C4-2B (cell line): ENCODE measurements around the gene SLC39A8.

Experiments
- ZFX ChIP-seq: fragments of 450-650 bp; IDR thresholded peaks from 2 replicates; pipeline ENCODE4 v1.6.1; 2017
- TF ChIP-seq, protein P1 (sequence below): fragments of 450-650 bp; conservative IDR thresholded peaks from 2 replicates; pipeline ENCODE4 v1.5.1; 2017; ENCODE audit warnings: mild to moderate bottlenecking

DNA sequence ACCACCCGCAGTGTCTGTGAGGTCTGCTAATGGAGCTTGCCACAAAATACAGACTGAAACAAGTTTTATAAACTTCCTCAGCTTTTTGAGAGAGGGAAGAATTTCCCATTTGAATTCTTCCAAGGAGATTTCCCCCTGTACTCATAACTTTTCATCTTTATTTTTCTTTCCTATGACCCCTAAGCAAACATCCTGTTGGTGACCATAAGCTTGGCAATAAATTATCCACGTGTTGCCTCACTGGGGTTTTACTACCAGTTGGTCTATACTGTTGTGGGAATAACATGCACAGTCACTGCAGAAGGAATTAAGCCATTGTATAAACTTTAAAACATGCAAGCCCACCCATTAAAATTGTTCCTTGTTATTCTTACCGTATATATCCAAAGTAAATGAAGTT, 86.2 kb downstream of the SLC39A8 start:
- TF ChIP-seq, protein P1, sequence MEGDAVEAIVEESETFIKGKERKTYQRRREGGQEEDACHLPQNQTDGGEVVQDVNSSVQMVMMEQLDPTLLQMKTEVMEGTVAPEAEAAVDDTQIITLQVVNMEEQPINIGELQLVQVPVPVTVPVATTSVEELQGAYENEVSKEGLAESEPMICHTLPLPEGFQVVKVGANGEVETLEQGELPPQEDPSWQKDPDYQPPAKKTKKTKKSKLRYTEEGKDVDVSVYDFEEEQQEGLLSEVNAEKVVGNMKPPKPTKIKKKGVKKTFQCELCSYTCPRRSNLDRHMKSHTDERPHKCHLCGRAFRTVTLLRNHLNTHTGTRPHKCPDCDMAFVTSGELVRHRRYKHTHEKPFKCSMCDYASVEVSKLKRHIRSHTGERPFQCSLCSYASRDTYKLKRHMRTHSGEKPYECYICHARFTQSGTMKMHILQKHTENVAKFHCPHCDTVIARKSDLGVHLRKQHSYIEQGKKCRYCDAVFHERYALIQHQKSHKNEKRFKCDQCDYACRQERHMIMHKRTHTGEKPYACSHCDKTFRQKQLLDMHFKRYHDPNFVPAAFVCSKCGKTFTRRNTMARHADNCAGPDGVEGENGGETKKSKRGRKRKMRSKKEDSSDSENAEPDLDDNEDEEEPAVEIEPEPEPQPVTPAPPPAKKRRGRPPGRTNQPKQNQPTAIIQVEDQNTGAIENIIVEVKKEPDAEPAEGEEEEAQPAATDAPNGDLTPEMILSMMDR: no peak
- no peak for TF ChIP-seq ZFX
